SU-DHL-6 (cell line): ENCODE results near the gene COL4A1.

Source experiments
- CTCF ChIP-seq: fragments of 200-600 bp; sonication (generic); IDR thresholded peaks from one replicate; pipeline ENCODE4 v1.5.1; 2017; ENCODE audit warnings: antibody characterized with exemption, mild to moderate bottlenecking, low read length, moderate library complexity; ENCODE audit not compliant: insufficient read depth, poor library complexity, severe bottlenecking
- EZH2phosphoT487 ChIP-seq: fragments of 200-600 bp; sonication (generic), shearing (Covaris generic); conservative IDR thresholded peaks from 2 replicates; pipeline ENCODE4 v1.6.1; 2018; ENCODE audit warnings: mild to moderate bottlenecking, antibody characterized with exemption, low read length, moderate library complexity, mixed read lengths

GRCh38 chr13:110209950-110210603 lies 96.9 kb downstream of the COL4A1 start:
- TF ChIP-seq CTCF (no peak), EZH2phosphoT487 (no peak)
